Gastroesophageal sphincter (tissue), 4 donors: Measurements from ENCODE around the gene MACROD2. TPM values are rescaled to one million over a fixed set of nuclear protein-coding genes. Genes with fewer than 3 reads are reported as not detected.
"Not testable (repeated sequence)": the region's sequence is repeated elsewhere in the genome, so short reads cannot be mapped to it uniquely, and the experiment has no call there.

ENCODE experiments used
- ATAC-seq: fragments of 150-250 bp; one replicate; pipeline ENCODE4 v1.9.1; 2016; ENCODE audit warnings: mild to moderate bottlenecking, moderate library complexity
- H3K27ac ChIP-seq, 4 donors: fragments of 200-600 bp; sonication (generic) in 3 of 4; 1 replicate in 3 of 4; 2 replicates in 1 of 4; pipeline ENCODE4 v1.5.1; 2016 to 2019
- H3K27me3 ChIP-seq: fragments of 200-600 bp; sonication (generic); one replicate; pipeline ENCODE4 v1.5.1; 2019
- H3K36me3 ChIP-seq, 2 donors: fragments of 200-600 bp; sonication (generic); one replicate each; pipeline ENCODE4 v1.5.1; 2019; ENCODE audit warnings: control low read depth in 1 of 2
- H3K4me1 ChIP-seq, 3 donors: fragments of 200-600 bp; sonication (generic); 1 replicate in 2 of 3; 2 replicates in 1 of 3; pipeline ENCODE4 v1.5.1; 2016 to 2019; ENCODE audit warnings: control low read depth in 2 of 3
- H3K4me3 ChIP-seq, 2 donors: fragments of 200-600 bp; sonication (generic); one replicate each; pipeline ENCODE4 v1.5.1; 2019; ENCODE audit warnings: mild to moderate bottlenecking in 1 of 2, moderate library complexity in 1 of 2
- H3K9me3 ChIP-seq, 3 donors: fragments of 200-600 bp; sonication (generic); one replicate each; pipeline ENCODE4 v1.5.1; 2017 to 2019; ENCODE audit warnings: control low read depth in 2 of 3
- EP300 ChIP-seq: sonication (generic); formaldehyde crosslinking; IDR thresholded peaks from one replicate; pipeline ENCODE4 v1.6.1; 2017; ENCODE audit warnings: antibody characterized with exemption, mild to moderate bottlenecking
- POLR2A ChIP-seq, 2 donors: fragments of 450-650 bp; IDR thresholded peaks; one replicate each; pipeline ENCODE4 v1.6.1; 2017; ENCODE audit warnings: antibody characterized with exemption in 2 of 2, mild to moderate bottlenecking in 2 of 2, moderate library complexity in 1 of 2
- POLR2AphosphoS5 ChIP-seq: sonication (generic); formaldehyde crosslinking; IDR thresholded peaks from one replicate; pipeline ENCODE4 v1.6.1; 2017; ENCODE audit warnings: antibody characterized with exemption
- WGBS, 2 donors: methylation state at CpG; one replicate each; pipeline ENCODE4 v1.1.5; 2018; ENCODE audit warnings: low coverage in 1 of 2; 5-methylcytosine and 5-hydroxymethylcytosine counted together
- total RNA-seq, 4 donors: library from RNA; depleted of rRNA; stranded (reverse); fragments of >200 nt; gene quantifications; one replicate each; pipeline ENCODE4 v1.1.0, GENCODE V29; 2016
- TF ChIP-seq, protein P1 (sequence below), 4 experiments: fragments of 200-600 bp in 2 of 4; fragments of 450-650 bp in 2 of 4; sonication (generic) in 1 of 4; IDR thresholded peaks; one replicate each; pipeline ENCODE4 v1.5.1; 2017 to 2019; ENCODE audit warnings: antibody characterized with exemption in 4 of 4, mild to moderate bottlenecking in 2 of 4, moderate library complexity in 2 of 4

The MACROD2 gene
- total RNA-seq, 4 donors from 2014 or later, result 4.0 to 12.1 (median 7.4) TPM

DNA sequence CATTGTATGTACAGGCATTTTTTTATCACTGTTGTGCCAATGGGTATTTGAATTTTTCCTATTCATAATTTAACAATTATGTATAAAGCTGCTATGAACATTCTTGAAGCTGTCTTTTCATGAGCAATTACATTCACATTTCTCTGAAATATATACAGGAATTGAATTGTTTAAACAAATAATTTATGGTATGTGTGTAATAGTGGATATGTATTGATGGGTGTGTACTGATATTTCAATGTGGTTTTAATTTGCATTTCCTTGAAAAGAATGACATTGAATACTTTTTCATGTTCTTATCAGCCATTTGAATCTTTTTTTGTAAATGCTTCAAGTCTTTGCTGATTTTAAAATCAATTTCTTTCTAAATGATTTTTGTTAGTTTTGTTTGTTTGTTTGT, 971.5 kb downstream of the MACROD2 start:
- Histone ChIP-seq H3K4me3 (no peak overlapping the region), H3K27ac (no peak overlapping the region), H3K27me3 (no peaks in the 10 kb centered on the region), H3K4me1 (no peaks in the 10 kb centered on the region), H3K36me3 (no peaks in the 10 kb centered on the region), H3K9me3 (no peaks in the 10 kb centered on the region)
- no peak for ATAC-seq
- TF ChIP-seq EP300, result no peak
- no peak for TF ChIP-seq POLR2AphosphoS5
- TF ChIP-seq, protein P1, sequence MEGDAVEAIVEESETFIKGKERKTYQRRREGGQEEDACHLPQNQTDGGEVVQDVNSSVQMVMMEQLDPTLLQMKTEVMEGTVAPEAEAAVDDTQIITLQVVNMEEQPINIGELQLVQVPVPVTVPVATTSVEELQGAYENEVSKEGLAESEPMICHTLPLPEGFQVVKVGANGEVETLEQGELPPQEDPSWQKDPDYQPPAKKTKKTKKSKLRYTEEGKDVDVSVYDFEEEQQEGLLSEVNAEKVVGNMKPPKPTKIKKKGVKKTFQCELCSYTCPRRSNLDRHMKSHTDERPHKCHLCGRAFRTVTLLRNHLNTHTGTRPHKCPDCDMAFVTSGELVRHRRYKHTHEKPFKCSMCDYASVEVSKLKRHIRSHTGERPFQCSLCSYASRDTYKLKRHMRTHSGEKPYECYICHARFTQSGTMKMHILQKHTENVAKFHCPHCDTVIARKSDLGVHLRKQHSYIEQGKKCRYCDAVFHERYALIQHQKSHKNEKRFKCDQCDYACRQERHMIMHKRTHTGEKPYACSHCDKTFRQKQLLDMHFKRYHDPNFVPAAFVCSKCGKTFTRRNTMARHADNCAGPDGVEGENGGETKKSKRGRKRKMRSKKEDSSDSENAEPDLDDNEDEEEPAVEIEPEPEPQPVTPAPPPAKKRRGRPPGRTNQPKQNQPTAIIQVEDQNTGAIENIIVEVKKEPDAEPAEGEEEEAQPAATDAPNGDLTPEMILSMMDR (IDR thresholded peaks at IDR 0.05), result no peak
- TF ChIP-seq POLR2A (IDR thresholded peaks at IDR 0.05), result no peak

DNA sequence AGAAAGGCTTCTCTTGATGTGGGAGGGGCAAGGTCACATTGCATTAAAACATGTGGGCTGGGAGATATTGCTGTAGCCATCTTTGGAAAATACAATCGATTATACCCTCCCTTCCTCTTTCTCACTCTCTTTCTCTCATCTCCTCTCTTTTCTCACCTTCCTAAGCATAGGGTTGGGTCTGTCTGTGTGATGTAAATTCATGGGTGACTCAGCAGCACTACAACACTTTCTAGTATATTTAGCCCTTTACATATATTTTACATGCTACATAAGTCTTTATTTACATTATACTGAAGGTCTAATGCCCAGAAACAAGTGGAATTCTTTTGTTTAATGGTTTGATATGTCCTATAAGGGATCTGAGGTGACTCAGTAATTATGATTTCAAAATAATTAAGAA, 976.9 kb downstream of the MACROD2 start:
- TF ChIP-seq, protein P1 (IDR thresholded peaks at IDR 0.05), result no peak
- TF ChIP-seq POLR2AphosphoS5 (no peak), EP300 (no peak), POLR2A (IDR thresholded peaks at IDR 0.05) (no peak)
- Histone ChIP-seq H3K27me3 (no peaks in the 10 kb centered on the region), H3K27ac (no peak overlapping the region), H3K9me3 (no peaks in the 10 kb centered on the region), H3K4me3 (no peak overlapping the region), H3K4me1 (no peaks in the 10 kb centered on the region), H3K36me3 (no peaks in the 10 kb centered on the region)
- WGBS, 2 donors, result 88% methylated on average over 1 of the region's 1 CpG; no CpG with 5 or more reads in 1 of the 2 donors
- no peak for ATAC-seq

DNA sequence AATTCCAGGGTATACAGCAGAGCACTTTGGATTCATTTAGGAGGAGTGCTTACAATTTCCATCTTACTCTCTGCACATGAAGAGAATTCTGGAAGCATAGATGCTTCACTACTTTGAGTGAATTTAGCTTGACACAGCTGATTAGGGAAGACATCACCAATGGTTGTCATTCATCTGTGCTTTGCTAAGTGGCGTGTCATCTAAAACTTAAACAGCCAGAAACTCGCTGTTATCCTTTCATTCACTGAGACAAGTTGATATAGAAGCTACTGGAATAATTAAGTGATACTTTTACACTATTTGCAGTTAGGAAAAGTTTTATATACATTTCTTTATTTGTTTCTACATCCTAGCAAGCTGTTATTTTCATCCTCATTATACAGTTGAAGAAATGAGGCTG, 977.4 kb downstream of the MACROD2 start:
- WGBS, 2 donors, result 77 to 100% methylated on average over 2 of the region's 2 CpGs

DNA sequence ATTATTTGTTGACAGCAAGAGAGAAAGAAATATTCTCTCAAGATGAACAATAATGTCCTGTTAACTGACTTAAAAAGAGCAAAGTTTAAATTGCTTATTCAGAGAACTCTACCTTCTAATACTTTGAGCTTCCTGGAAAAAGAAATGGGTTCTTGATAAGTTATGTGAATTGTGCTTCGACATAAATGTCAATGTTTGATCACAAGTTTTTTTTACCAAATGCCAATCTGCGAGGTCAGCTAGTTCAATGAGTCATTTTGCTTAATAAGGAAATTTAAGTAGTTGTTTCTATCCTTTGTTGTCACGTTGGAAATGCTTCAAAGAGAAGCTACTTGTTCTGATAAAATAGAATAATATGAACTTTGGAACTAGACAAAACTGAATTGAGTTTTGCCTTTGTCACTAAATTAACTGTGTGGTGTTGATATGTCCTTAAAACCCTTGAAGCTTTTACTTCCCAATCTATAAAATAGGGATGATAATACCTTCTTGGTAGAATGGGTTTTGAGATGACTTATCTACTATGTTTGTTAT, 984.2 kb downstream of the MACROD2 start:
- Histone ChIP-seq H3K9me3 (peaks cover 0 to 5% (median 0%) of the 10 kb centered on the region in 3 donors), H3K27ac (no peak overlapping the region), H3K27me3 (no peaks in the 10 kb centered on the region), H3K4me3 (no peak overlapping the region), H3K36me3 (no peaks in the 10 kb centered on the region), H3K4me1 (no peaks in the 10 kb centered on the region)
- TF ChIP-seq EP300 (no peak), POLR2A (IDR thresholded peaks at IDR 0.05) (no peak), POLR2AphosphoS5 (no peak)
- TF ChIP-seq, protein P1 (IDR thresholded peaks at IDR 0.05), result no peak
- ATAC-seq, result no peak
- 70 to 85% methylated on average over 3 of the region's 3 CpGs for WGBS, 2 donors

More for the DNA sequence above, 977.4 kb downstream of the MACROD2 start:
- Histone ChIP-seq H3K4me3 (no peak overlapping the region), H3K9me3 (no peaks in the 10 kb centered on the region), H3K27ac (no peak overlapping the region), H3K4me1 (no peaks in the 10 kb centered on the region), H3K27me3 (no peaks in the 10 kb centered on the region), H3K36me3 (no peaks in the 10 kb centered on the region)
- ATAC-seq, result no peak
- TF ChIP-seq, protein P1 (IDR thresholded peaks at IDR 0.05), result no peak
- no peak for TF ChIP-seq POLR2A (IDR thresholded peaks at IDR 0.05)
- TF ChIP-seq EP300, result no peak
- TF ChIP-seq POLR2AphosphoS5, result no peak

DNA sequence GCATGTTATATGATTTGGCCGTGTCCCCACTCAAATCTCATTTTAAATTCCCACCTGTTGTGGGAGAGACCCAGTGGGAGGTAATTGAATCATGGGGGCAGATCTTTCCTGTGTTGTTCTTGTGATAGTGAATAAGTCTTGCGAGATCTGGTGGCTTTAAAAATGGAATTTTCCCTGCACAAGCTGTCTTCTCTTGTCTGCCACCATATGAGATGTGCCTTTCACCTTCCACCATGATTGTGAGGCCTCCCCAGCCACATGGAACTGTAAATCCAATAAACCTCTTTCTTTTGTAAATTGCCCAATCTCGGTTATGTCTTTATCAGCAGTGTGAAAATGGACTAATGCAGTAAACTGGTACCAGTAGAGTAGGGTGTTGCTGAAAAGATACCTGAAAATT, 986.2 kb downstream of the MACROD2 start:
- not testable (repeated sequence) for H3K27me3 ChIP-seq, H3K4me1 ChIP-seq, H3K4me3 ChIP-seq, ATAC-seq, H3K9me3 ChIP-seq, H3K36me3 ChIP-seq, H3K27ac ChIP-seq
- WGBS, 2 donors, result 96 to 100% methylated on average over 2 to 3 of the region's 3 CpGs

DNA sequence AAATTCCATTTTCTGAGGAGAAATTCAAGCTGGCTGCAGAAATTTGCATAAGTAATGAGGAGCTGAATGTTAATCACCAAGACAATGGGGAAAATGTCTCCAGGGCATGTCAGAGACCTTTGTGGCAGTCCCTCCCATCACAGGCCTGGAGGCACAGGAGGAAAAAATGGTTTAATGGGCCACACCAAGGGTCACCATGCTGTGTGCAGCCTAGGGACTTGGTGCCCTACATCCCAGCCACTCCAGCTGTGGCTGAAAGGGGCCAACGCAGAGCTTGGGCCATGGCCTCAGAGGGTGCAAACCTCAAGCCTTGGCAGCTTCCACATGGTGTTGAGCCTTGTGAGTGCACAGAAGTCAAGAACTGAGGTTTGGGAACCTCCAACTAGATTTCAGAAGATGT, 987.0 kb downstream of the MACROD2 start:
- not testable (repeated sequence) for H3K36me3 ChIP-seq, H3K27ac ChIP-seq, H3K27me3 ChIP-seq, H3K4me3 ChIP-seq, H3K9me3 ChIP-seq, H3K4me1 ChIP-seq, ATAC-seq
- WGBS, 2 donors, result 83% methylated on average over 1 of the region's 1 CpG
